HL-60 (cell line): ENCODE data around the gene TMED4.

Source experiments
- DNase-seq, 2 experiments: peaks; one replicate each; pipeline ENCODE4 v3.0.0-alpha.2; 2010 to 2020; ENCODE audit warnings: low read depth in 1 of 2, low spot score in 1 of 2
- H3K27ac ChIP-seq: fragments of 250-450 bp; sonication (Bioruptor Pico); replicated peaks from 2 replicates; pipeline ENCODE4 v1.5.1; 2020; ENCODE audit warnings: mild to moderate bottlenecking, moderate library complexity
- H3K27me3 ChIP-seq: fragments of 250-450 bp; sonication (Bioruptor Pico); 2 replicates; pipeline ENCODE4 v1.5.1; 2021; ENCODE audit warnings: mild to moderate bottlenecking, moderate library complexity; ENCODE audit not compliant: insufficient read depth, poor library complexity, severe bottlenecking
- H3K4me3 ChIP-seq: replicated peaks from 2 replicates; pipeline ENCODE4 v1.5.1; 2011; ENCODE audit warnings: mild to moderate bottlenecking, control low read depth, low read length; ENCODE audit not compliant: insufficient read depth
- GABPA ChIP-seq: IDR thresholded peaks from 2 replicates; pipeline ENCODE4 v1.6.1; 2012; ENCODE audit warnings: low read depth
- POLR2AphosphoS5 ChIP-seq: IDR thresholded peaks from 2 replicates; pipeline ENCODE4 v1.6.1; 2012; ENCODE audit warnings: low read depth
- SPI1 ChIP-seq: IDR thresholded peaks from 2 replicates; pipeline ENCODE4 v1.6.1; 2012; ENCODE audit warnings: low read depth, mild to moderate bottlenecking, borderline replicate concordance
- TF ChIP-seq, protein P1 (sequence below): IDR thresholded peaks from one replicate; pipeline ENCODE4 v1.5.1; 2011; ENCODE audit warnings: low read length, control low read depth, inconsistent platforms; ENCODE audit not compliant: insufficient read depth
- TF ChIP-seq, protein P2 (sequence below): IDR thresholded peaks from 2 replicates; pipeline ENCODE4 v1.6.1; 2012; ENCODE audit warnings: low read depth; ENCODE audit not compliant: insufficient replicate concordance

The TMED4 gene

DNA sequence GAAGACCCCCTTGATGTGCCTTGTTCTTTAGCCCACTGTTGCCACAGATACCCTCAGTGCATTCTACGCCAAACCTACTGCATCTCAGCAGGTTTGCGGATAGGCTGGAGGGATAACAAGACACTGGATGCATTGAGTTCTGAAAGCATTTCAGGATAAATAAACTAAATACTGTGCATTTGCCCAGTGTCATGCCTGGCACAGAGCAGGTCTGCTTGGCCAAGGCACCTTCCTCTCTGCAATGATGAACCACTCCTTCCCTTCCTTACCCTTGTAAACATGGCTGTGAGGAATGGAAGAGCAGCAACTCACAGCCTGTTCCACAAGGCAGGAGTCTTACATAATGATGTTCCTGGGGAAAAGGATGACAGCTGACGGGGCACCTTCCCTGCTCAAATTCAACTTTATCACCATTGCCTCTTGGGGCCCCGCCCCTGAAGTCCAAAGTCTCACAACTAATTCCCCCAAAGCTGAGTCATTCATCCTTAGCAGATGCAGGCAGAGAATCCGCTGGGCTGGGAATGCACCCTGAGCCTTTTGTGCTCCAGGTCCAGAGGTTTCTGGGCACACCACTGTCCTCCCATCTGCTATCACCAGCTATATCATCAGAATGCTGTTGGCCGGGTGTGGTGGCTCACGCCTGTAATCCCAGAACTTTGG lies 19.9 kb downstream of the TMED4 start:
- TF ChIP-seq GABPA = no peak
- TF ChIP-seq POLR2AphosphoS5 = no peak; the same call in 1 of the 2 replicates
- TF ChIP-seq SPI1 = no peak
- TF ChIP-seq, protein P1, sequence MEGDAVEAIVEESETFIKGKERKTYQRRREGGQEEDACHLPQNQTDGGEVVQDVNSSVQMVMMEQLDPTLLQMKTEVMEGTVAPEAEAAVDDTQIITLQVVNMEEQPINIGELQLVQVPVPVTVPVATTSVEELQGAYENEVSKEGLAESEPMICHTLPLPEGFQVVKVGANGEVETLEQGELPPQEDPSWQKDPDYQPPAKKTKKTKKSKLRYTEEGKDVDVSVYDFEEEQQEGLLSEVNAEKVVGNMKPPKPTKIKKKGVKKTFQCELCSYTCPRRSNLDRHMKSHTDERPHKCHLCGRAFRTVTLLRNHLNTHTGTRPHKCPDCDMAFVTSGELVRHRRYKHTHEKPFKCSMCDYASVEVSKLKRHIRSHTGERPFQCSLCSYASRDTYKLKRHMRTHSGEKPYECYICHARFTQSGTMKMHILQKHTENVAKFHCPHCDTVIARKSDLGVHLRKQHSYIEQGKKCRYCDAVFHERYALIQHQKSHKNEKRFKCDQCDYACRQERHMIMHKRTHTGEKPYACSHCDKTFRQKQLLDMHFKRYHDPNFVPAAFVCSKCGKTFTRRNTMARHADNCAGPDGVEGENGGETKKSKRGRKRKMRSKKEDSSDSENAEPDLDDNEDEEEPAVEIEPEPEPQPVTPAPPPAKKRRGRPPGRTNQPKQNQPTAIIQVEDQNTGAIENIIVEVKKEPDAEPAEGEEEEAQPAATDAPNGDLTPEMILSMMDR = no peak
- TF ChIP-seq, protein P2, sequence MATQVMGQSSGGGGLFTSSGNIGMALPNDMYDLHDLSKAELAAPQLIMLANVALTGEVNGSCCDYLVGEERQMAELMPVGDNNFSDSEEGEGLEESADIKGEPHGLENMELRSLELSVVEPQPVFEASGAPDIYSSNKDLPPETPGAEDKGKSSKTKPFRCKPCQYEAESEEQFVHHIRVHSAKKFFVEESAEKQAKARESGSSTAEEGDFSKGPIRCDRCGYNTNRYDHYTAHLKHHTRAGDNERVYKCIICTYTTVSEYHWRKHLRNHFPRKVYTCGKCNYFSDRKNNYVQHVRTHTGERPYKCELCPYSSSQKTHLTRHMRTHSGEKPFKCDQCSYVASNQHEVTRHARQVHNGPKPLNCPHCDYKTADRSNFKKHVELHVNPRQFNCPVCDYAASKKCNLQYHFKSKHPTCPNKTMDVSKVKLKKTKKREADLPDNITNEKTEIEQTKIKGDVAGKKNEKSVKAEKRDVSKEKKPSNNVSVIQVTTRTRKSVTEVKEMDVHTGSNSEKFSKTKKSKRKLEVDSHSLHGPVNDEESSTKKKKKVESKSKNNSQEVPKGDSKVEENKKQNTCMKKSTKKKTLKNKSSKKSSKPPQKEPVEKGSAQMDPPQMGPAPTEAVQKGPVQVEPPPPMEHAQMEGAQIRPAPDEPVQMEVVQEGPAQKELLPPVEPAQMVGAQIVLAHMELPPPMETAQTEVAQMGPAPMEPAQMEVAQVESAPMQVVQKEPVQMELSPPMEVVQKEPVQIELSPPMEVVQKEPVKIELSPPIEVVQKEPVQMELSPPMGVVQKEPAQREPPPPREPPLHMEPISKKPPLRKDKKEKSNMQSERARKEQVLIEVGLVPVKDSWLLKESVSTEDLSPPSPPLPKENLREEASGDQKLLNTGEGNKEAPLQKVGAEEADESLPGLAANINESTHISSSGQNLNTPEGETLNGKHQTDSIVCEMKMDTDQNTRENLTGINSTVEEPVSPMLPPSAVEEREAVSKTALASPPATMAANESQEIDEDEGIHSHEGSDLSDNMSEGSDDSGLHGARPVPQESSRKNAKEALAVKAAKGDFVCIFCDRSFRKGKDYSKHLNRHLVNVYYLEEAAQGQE = no peak
- Histone ChIP-seq H3K4me3 (no peak overlapping the region), H3K27me3 (no peaks in the 10 kb centered on the region), H3K27ac (no peak overlapping the region)
- no peak for DNase-seq

DNA sequence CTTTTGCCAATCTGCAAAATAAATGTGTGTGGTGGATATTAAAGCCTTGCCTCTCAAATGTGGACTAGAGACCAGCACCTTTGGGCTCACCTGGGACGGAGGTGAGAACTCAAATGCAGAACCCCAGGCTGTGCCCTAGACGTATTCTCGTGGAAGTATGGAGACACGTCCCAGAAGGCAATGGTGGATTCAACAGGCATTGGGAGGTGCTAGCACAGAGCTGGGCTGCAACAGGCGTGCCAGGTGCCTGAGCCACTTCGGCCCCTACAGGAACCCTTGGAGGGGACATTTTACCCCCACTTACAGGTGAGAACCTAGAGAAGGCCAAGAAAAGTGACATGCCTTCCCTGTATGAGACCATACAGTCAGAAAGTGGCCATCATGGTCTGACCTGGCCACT lies 20.6 kb downstream of the TMED4 start:
- no peaks in the 10 kb centered on the region for H3K27me3 ChIP-seq
- TF ChIP-seq GABPA = no peak
- TF ChIP-seq, protein P1 = no peak
- TF ChIP-seq, protein P2 = no peak
- TF ChIP-seq SPI1 = no peak
- no peak for TF ChIP-seq POLR2AphosphoS5
- no peak for DNase-seq
- H3K27ac ChIP-seq = no peak overlapping the region
- H3K4me3 ChIP-seq = no peak overlapping the region

DNA sequence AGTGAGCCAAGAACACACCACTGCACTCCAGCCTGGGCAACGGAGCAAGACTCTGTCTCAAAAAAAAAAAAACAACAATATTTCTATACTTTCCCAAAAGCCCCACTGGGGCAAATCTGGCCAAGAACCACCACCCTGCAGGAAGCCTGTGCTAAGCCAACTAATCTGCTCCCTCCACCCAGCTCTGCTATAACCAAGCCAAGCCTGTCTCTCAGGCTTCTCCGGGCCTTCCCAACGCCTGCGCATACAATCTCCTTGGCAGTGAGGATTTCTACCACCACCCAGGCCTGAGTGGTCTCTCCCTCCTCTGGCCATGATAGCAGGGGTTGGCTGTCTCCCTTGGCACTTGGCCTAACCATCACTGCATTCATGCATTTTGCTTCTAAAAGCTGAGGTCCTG lies 22.5 kb downstream of the TMED4 start:
- TF ChIP-seq, protein P1 = no peak
- TF ChIP-seq GABPA (no peak), POLR2AphosphoS5 (no peak), SPI1 (no peak)
- TF ChIP-seq, protein P2 = no peak
- no peaks in the 10 kb centered on the region for H3K27me3 ChIP-seq

More for the DNA sequence above, 22.5 kb downstream of the TMED4 start:
- no peak overlapping the region for H3K4me3 ChIP-seq
- H3K27ac ChIP-seq = no peak overlapping the region
- DNase-seq = no peak
